Cardiac muscle cell (in vitro differentiated cells and primary cell): ENCODE measurements around the gene CCPG1. TPM values are rescaled to one million over a fixed set of nuclear protein-coding genes. Genes with fewer than 3 reads are reported as not detected.
"Not testable (repeated sequence)": the region's sequence is repeated elsewhere in the genome, so short reads cannot be mapped to it uniquely, and the experiment has no call there.

Experiments used
- DNase-seq, 2 donors: peaks; one replicate each; pipeline versions ENCODE4 v3.0.0 to v3.0.0-alpha.2; 2010 to 2017; ENCODE audit warnings: low read depth in 1 of 2, low spot score in 1 of 2
- H3K27ac ChIP-seq: fragments of 200-600 bp; sonication (generic); 2 replicates; pipeline ENCODE4 v1.5.1; 2016
- H3K27me3 ChIP-seq: fragments of 200-600 bp; sonication (generic); 2 replicates; pipeline ENCODE4 v1.6.0; 2016; ENCODE audit warnings: control low read depth
- H3K36me3 ChIP-seq: fragments of 200-600 bp; sonication (generic); 2 replicates; pipeline ENCODE4 v1.5.1; 2016; ENCODE audit warnings: control low read depth
- H3K4me1 ChIP-seq: fragments of 200-600 bp; sonication (generic); 2 replicates; pipeline ENCODE4 v1.8.1; 2017; ENCODE audit warnings: low read depth, mild to moderate bottlenecking, mixed run types
- H3K4me3 ChIP-seq: fragments of 200-600 bp; sonication (generic); 2 replicates; pipeline ENCODE4 v1.5.1; 2016; ENCODE audit warnings: mild to moderate bottlenecking
- H3K9me3 ChIP-seq: fragments of 200-600 bp; sonication (generic); 2 replicates; pipeline ENCODE4 v1.5.1; 2017; ENCODE audit warnings: low read depth, mild to moderate bottlenecking, control low read depth
- polyA plus RNA-seq: library from polyadenylated mRNA; unstranded; fragments of >200 nt; fragmentation: Nextera tagmentation; extraction: Ambion mirVana; gene quantifications from 2 replicates; pipeline ENCODE4 v1.2.1, GENCODE V29; 2016
- total RNA-seq: library from RNA; depleted of rRNA; stranded (reverse); fragments of >200 nt; gene quantifications from 2 replicates; pipeline ENCODE4 v1.2.3, GENCODE V29; 2016
- TF ChIP-seq, protein P1 (sequence below): IDR thresholded peaks from 2 replicates; pipeline ENCODE4 v1.5.1; 2012; ENCODE audit warnings: low read depth, mild to moderate bottlenecking, low read length

CCPG1 gene
- total and polyA plus RNA-seq, 2 experiments from 2014 or later: 25.1 to 34.1 TPM

GRCh38 chr15:55402707-55403106, 5.5 kb downstream of the CCPG1 start:
- H3K27ac ChIP-seq: no peak overlapping the region

DNA sequence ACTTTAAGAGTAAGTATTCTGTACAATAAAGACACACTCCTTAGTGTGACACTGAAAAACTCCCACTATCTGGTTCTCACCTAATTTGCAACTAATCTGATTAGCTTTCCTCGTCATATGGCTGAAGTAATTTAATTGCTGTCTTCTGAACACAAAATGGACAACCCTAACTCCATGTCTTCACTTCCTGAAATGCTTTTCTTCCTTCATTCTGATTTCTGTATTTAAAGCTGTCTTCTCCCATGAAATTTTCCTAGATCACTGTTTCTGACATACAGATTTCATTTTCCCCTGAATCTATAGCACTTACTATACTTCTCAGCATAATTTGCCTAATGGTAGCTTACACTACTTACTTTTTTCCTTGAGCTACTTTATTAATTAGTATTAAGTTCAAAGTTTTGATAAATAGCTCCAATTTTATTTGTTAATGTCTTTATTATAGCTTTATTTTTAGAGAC, 6.3 kb downstream of the CCPG1 start:
- no peaks in the 10 kb centered on the region for H3K27me3 ChIP-seq
- H3K36me3 ChIP-seq: peaks cover 3% of the 10 kb centered on the region
- no peaks in the 10 kb centered on the region for H3K9me3 ChIP-seq
- H3K4me3 ChIP-seq: no peak overlapping the region
- TF ChIP-seq, protein P1, sequence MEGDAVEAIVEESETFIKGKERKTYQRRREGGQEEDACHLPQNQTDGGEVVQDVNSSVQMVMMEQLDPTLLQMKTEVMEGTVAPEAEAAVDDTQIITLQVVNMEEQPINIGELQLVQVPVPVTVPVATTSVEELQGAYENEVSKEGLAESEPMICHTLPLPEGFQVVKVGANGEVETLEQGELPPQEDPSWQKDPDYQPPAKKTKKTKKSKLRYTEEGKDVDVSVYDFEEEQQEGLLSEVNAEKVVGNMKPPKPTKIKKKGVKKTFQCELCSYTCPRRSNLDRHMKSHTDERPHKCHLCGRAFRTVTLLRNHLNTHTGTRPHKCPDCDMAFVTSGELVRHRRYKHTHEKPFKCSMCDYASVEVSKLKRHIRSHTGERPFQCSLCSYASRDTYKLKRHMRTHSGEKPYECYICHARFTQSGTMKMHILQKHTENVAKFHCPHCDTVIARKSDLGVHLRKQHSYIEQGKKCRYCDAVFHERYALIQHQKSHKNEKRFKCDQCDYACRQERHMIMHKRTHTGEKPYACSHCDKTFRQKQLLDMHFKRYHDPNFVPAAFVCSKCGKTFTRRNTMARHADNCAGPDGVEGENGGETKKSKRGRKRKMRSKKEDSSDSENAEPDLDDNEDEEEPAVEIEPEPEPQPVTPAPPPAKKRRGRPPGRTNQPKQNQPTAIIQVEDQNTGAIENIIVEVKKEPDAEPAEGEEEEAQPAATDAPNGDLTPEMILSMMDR: no peak
- no peak for DNase-seq
- no peaks in the 10 kb centered on the region for H3K4me1 ChIP-seq
- H3K27ac ChIP-seq: no peak overlapping the region

More at GRCh38 chr15:55402707-55403106, 5.5 kb downstream of the CCPG1 start:
- no peaks in the 10 kb centered on the region for H3K9me3 ChIP-seq
- H3K4me3 ChIP-seq: no peak overlapping the region
- peaks cover 3% of the 10 kb centered on the region for H3K36me3 ChIP-seq
- peak in 1 of 2 donors; percentile 46 for DNase-seq
- TF ChIP-seq, protein P1: no peak
- no peaks in the 10 kb centered on the region for H3K4me1 ChIP-seq
- no peaks in the 10 kb centered on the region for H3K27me3 ChIP-seq

- not testable (repeated sequence) for H3K4me1 ChIP-seq, H3K36me3 ChIP-seq, DNase-seq, H3K9me3 ChIP-seq, H3K27me3 ChIP-seq, H3K4me3 ChIP-seq, H3K27ac ChIP-seq
These were observed 8.1 kb downstream of the CCPG1 start for GRCh38 chr15:55400050-55400449.

GRCh38 chr15:55398243-55398642, 9.9 kb downstream of the CCPG1 start:
- no peaks in the 10 kb centered on the region for H3K9me3 ChIP-seq
- no peak overlapping the region for H3K4me3 ChIP-seq
- TF ChIP-seq, protein P1: no peak
- H3K27ac ChIP-seq: no peak overlapping the region
- DNase-seq: no peak
- no peaks in the 10 kb centered on the region for H3K27me3 ChIP-seq
- no peaks in the 10 kb centered on the region for H3K4me1 ChIP-seq
- H3K36me3 ChIP-seq: no peaks in the 10 kb centered on the region

DNA sequence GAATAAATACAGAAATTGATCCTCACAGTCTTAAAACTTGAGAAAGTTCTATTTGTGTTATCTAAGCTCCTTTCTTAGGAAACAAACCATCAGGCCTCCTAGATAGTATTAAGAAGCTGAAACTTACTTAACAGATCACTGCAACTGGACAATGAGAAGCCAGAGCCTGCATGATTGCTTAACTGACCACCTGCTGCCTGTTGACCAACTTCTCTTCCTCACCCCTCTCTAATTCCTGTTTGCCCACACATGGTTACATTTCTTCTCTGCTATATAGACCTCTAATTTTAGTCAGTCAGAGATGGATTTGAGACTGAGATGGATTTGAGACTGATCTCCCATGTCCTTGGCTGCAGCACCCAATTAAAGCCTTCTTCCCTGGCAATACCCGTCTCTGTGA, 13.5 kb downstream of the CCPG1 start:
- Histone ChIP-seq H3K27me3 (no peaks in the 10 kb centered on the region), H3K9me3 (no peaks in the 10 kb centered on the region), H3K36me3 (no peaks in the 10 kb centered on the region), H3K4me3 (no peak overlapping the region), H3K4me1 (no peaks in the 10 kb centered on the region), H3K27ac (no peak overlapping the region)
- TF ChIP-seq, protein P1: no peak
- peak in 1 of 2 donors; percentile 24 for DNase-seq

DNA sequence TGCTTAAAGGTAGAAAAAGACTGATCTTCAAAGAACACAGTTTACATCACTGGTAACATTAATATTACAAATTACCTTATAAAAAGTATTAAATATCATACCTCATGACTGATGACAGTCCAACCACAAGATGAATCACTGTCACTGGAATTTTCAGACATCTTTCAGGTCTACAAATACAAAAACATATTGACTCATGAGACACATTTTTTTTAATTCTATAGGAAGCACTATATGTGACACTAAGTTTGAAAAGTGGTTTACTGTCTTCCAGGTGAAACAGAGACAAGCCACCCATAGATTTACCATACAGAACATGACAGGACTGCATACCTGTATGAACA, 18.9 kb downstream of the CCPG1 start:
- no peaks in the 10 kb centered on the region for H3K9me3 ChIP-seq
- no peak for DNase-seq
- no peaks in the 10 kb centered on the region for H3K27me3 ChIP-seq
- peaks cover 6% of the 10 kb centered on the region for H3K36me3 ChIP-seq
- H3K4me1 ChIP-seq: no peaks in the 10 kb centered on the region
- TF ChIP-seq, protein P1: no peak
- H3K4me3 ChIP-seq: no peak overlapping the region
- H3K27ac ChIP-seq: no peak overlapping the region
